GM21367 (cell line): ENCODE measurements around the gene SPTAN1.
"Not testable (repeated sequence)": the region's sequence is repeated elsewhere in the genome, so short reads cannot be mapped to it uniquely, and the experiment has no call there.

ENCODE experiments used
- ATAC-seq: cut with Tn5 transposase; IDR thresholded peaks from one replicate; pipeline ENCODE4 v1.9.1; 2021; ENCODE audit not compliant: unreplicated experiment

Gene SPTAN1

DNA sequence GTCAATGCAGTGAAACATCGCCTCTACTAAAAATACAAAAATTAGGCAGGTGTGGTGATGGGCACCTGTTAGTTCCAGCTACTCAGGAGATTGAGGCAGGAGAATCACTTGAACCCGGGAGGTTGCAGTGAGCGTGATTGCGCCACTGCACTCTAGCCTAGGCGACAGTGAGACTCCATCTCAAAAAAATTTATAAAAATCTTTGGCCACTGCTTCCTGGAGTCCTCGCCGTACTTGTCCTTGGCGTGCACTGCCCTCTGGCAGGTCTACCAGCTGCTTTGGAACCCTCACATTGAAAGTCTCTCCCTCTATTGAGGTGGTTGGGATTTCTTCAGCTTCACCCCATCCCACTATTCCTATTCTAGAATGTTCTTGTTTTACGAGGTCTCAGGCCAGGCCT lies 79.2 kb downstream of the SPTAN1 start:
- no peak for ATAC-seq

DNA sequence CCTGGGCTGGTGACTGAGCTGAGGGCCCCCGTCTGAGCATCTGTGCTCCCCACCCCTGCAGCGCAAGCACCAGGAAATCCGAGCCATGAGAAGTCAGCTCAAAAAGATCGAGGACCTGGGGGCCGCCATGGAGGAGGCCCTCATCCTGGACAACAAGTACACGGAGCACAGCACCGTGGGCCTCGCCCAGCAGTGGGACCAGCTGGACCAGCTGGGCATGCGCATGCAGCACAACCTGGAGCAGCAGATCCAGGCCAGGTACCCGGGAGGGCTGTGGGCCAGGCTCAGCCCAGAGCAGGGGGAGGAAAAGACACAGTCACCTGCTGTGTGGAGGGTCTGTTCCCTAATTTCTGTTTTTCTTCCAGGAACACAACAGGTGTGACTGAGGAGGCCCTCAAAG lies 79.7 kb downstream of the SPTAN1 start:
- ATAC-seq = no peak

DNA sequence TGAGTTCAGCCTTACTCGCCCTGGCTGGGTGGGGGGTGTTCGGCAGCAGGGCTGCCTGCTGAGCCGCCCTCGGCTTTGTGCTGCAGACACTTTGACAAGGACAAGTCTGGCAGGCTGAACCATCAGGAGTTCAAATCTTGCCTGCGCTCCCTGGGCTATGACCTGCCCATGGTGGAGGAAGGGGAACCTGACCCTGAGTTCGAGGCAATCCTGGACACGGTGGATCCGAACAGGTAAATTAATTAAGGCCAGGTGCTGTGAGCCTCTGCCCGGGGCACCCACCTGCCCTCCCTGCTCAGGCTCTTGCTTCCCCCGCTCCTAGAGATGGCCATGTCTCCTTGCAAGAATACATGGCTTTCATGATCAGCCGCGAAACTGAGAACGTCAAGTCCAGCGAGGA lies 80.1 kb downstream of the SPTAN1 start:
- ATAC-seq = no peak

DNA sequence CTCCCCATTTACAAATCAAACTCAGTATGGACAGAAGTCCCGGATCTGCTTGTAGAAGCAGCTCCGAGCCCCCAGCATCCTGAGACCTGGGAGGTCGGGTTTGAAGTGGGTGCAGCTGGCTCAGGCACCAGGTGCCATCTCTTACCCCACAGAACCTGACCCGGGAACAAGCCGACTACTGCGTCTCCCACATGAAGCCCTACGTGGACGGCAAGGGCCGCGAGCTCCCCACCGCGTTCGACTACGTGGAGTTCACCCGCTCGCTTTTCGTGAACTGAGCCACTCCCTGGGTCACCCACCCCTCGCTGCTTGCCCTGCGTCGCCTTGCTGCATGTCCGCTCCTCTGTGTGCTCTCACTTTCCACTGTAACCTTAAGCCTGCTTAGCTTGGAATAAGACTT lies 80.7 kb downstream of the SPTAN1 start:
- ATAC-seq = no peak

DNA sequence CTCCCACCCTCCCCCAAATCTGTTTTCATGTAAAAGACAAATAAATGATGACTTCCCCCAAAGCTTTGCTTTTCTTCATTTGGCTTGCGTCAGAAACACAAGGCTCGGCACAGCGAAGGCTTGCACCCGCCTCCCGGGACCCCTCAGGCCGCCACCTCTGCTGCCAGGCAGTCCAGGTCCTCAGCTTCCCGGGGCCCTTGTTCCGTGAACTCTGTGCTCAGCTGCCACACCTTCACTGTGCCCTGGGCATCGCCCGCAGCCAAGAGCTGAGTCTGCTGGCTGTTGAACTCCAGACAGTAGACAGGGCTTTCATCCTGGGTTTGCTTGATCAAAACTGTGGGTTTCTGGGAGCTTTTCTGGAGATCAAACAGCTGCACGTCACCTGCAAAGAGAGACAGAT lies 81.2 kb downstream of the SPTAN1 start:
- ATAC-seq = no peak

DNA sequence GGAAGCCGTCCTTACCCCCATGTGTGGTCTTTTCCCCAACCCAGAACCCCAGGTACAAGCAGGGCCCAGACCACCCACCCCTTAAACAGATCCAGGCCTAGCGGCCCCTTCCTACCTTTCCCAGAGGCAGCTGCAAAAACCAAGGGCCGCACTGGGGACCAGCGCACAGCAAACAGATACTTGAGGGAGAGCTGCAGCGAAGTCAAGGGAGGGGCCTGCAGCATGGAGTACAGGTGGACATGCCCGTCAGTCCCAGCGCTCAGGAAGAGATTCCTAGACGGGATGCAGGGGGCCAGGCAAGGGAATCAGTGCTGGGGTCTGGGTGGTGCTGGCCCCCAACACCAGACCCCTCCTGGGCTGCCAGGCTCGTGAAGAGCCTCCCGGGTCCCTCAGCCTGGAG lies 81.7 kb downstream of the SPTAN1 start:
- ATAC-seq = no peak

DNA sequence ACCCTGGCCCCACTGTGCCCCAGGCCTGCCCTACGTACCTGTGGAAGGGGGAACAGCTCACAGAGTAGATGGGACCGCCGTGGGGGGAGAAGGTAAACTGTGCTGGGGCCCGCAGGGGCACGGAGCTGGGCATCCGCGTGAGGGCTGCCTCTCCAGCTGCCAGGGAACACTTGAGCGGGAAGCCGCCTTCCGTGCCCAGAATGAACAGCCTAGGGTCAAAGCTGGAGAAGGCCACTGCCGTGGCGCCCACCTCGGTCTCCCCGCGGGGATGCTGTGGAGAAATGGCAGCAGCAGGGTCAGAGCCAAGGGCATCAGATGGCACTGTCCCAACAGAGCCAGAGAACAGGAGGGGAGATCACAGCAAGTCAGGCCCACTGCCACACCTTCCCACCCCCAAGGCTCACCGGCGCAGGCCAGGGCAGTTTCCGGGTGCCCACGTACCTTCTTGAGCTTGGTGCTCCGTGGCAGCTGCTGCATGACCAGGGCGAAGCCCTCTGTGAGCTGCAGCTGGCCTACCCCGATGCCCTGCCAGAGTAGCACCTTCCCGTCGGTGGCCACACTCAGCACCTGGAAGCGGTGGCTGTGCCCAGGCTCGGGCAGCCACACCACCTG lies 82.4 kb downstream of the SPTAN1 start:
- ATAC-seq = no peak

DNA sequence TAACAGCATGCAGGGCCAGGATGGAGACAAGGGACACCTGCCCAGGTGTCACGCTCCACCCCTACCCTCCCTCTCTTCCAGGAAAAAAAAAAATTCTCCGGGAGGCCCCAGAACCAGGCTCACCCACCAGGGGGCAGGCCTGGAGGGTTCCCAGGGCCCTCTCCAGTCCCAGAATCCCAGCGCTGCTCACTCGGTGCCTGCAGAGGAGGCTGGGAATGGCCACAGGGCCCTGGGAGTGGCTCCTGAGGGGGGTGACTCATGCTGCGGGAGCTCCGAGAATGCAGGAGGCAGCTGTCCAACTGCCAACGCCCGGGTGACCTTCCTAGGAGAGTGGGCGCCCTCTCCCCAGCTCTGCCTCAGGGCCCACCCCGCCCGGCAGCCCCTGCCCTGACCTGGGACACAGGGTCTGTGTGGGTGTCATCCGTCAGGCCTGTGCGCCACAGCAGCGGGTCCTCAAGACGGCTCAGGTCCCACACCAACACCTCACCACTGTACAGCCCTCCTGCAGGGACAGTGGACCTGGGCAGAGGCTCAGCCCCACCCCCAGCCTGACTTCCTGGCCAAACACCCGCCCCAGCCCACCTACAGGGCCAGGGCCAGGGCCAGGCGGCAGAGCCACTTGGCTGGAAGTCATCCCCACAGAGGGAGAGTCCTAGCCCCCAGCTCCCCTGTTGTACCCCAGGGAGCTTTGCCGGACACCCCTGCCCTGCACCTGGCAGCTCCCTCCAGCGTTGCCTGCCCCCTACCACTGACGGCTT lies 83.1 kb downstream of the SPTAN1 start:
- no peak for ATAC-seq

DNA sequence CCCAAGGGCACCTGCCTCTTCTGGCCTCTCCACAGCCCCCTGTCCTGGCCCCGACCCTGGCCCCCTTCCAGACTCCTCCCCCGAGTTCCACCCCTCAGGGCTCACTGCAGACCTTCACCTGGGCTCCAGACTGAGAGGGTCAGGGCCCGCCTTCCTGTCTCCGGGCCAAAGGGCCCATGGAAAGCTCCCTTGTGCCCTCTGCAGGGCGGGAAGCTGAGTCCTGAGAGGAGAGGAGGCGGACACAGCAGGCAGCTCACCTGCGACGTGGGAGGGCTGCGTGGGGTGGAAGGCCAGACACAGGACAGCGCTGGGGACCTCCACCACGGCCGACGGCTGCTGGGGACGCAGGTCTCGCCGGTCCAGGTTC lies 83.6 kb downstream of the SPTAN1 start:
- no peak for ATAC-seq

DNA sequence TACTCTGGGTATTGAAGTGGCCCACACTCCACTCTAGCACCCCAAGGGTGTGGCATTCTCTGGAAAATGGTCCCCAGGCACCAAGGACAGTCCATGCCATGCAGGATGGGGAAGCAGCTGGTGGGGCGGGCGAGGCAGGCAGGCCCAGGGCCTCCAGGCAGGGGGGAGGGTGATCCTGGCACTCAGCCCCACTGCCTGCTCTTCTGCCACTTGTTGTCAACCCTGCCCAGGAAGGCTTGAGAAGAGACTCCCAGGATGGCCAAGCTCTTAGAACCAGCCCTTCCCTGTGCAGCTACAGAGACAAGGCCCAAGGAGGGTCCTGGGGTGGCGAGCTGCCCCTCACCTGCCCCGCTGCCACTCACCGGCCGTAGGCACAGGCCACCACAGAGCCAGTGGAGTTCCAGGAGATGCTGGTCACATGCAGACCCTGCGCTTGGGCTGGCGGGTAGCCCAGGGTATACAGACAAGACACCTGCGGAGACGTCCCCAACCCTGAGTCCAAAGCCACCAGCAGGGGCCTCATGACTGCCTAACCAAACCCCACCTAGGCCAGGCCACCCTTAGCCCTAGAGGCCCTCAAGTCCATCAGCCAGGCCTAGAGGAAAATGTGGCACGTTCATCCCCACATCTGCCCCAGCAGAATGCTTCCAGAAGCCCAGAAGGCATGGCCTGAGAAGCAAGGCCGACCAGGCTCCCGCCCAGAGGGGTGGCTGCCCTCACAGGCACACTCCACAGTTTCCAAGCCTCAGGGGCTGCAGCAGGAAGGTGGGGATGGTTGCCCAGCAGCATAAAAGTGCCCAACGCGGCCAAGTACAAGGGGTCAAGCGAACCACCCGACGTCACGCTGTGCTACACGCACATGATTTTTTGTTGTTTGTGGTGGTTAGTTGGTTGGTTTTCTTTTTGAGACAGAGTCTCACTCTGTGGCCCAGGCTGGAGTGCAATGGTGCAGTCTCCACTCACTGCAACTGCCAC lies 84.5 kb downstream of the SPTAN1 start:
- ATAC-seq = no peak

DNA sequence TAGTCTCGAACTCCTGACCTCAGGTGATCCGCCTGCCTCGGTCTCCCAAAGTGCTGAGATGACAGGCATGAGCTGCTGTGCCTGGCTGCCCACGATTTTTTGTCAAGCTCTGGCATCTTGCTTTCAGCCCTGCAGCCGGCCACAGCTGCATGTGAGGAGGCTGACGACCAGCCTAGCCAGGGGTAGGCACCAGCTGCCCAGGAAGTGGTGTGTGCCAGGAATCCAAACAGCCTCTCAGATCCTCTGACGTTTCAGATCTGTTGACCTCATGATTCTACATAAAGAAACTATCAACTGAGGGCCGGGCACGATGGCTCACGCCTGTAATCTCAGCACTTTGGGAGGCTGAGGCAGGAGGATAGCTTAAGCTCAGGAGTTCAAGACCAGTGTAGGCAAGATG lies 85.3 kb downstream of the SPTAN1 start:
- no peak for ATAC-seq

DNA sequence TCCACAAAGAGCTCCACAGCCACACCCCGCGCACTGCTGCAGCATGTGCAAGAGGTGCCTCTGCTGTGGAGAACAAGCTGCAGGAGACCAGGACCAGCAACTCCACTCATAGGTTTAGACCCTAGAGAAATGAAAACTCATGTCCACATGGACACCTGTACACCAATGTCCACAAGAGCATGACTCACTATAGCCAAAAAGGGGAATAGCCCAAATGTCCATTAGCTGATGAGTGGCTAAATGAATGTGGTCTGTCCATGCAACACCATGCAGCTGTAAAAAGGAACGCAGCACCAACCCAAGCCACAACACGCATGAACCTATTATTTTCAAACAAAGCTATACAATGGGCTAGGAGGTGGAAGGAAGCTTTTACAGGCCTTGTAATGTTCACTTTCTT lies 86.2 kb downstream of the SPTAN1 start:
- ATAC-seq = no peak

DNA sequence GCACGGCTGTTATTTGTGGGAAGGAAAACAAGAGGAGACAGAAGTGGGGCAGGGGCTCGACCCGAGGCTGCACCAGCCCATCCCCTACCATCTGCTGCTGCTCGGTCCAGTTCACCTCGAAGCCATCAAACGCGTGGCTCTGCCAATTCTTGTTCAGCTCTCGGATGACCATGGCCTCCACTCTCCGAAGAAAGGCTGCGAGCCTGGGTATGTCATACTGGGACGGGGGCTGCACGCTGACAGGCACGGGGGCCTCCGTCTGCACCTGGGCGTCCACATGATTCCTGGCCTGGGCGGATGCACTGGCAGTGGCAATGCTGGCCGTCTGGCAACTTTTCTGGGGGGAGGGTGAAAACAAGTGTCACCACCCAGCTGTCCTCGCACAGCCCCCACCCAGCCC lies 88.2 kb downstream of the SPTAN1 start:
- no peak for ATAC-seq

DNA sequence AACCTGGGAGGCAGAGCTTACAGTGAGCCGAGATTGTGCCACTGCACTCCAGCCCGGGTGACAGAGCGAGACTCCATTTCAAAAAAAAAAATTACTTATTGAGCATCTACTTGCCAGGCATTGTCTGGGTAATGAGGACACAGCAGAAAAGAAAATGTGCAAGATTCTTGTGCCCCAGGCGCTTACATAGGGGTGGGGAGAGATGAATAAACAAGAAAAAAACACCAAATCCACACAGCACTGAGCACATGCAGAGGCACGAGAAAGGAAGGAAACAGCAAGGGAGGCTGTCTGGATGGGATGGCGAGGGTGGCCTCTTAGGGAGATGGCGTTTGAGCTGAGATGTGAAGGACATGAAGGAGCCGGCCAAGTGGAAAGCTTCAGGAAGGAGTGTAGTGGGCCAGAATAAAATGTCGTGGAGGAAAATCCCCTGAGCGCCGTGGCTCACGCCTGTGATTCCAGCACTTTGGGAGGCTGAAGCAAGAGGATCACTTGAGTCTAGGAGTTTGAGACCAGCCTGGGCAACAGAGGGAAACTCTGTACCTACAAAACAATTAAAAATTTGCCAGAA lies 90.4 kb downstream of the SPTAN1 start:
- no peak for ATAC-seq

DNA sequence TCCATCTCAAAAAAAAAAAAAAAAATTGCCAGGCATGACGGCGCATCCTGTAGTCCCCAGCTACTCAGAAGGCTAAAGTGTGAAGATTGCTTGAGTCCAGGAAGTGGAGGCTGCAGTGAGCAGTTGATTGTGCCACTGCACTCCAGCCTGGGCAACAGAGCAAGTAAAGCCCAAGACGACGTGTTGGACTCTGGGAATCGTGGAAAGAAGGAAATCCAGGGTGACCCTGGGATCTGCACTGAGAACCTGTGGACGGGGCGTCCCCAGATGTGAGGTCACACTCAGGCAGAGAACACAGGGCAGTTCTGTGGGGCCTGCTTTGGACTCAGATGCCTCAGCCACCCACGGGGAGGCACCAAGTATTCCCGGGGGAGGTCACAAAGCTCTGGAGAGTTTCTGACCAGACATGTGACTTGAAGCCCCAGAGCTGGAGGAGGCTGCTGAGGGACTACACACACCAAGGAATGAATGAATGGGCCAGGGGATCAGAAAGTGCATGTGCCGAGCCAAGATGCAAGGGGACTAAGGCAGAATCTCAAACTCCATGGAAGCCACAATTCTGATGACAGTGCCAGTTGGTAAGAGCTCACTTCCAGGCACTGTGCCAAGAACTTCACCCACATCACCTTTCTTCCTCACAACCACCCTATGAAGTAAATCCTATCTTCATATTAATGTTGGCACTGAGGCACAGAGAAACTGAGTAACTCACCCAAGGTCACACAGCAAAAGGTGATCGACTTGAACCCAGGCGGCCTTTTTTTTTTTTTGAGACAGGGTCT lies 91.3 kb downstream of the SPTAN1 start:
- peak; percentile 70 for ATAC-seq

DNA sequence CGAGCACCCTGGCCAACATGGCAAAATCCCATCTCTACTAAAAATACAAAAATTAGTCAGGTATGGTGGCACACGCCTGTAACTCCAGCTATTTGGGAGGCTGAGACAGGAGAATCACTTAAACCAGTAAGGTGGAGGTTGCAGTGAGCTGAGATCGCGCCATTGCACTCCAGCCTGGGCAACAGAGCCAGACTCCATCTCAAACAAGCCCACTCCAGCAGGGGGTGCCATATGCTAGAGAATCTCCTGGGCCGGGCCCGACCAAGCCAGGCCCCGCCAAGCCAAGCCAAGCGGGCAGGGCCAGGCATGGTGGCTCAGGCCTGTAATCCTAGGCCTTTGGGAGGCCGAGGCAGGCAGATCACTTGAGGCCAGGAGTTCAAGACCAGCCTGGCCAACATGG lies 95.8 kb downstream of the SPTAN1 start:
- ATAC-seq = not testable (repeated sequence)

DNA sequence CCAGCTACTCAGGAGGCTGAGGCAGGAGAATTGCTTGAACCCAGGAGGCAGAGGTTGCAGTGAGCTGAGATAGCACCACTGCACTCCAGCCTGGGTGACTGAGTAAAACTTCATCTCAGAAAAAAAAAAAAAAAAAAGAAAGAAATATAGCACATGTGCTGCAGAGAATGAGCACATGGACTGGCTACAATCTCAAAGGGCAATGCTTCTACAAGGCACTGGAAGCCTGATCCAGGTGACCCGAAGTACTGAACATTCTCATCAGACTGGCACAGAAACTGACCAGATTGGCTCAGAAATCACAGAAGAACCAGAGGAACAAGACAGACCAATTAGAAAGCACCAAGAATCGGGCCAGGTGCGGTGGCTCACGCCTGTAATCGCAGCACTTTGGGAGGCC lies 99.4 kb downstream of the SPTAN1 start:
- ATAC-seq = no peak

DNA sequence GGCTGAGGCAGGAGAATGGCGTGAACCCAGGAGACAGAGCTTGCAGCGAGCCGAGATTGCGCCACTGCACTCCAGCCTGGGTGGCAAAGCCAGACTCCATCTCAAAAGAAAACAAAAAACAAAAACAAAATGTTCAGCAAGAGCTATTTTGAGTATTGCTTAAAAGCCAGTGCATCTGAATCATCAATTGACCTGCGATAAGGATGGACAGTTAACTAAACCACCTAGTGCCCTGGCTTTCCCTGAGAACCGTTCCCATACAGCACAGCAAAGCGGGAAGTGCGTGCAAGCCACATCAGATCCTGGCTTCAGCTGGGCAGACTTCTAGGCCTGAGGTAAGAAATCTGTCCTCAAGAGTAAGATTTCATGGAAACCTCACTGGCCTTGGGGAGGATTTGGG lies 101.5 kb downstream of the SPTAN1 start:
- ATAC-seq = no peak

DNA sequence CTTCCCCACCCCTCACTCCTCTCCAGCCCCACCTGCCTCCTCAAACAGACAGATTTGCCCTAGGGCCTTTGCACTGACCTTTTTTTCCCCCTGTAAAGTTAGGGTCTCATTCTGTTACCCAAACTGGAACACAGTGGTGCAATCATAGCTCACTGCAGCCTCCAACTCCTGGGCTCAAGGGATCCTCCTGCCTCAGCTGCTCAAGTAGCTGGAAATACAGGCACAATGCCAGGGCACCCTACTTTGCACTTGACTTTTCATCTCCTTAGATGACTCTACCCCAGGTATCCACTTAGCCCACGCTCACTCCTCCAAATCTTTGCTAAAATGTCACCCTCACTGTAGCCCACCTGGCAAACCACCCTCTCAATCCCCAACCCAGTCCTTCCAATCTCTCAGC lies 102.1 kb downstream of the SPTAN1 start:
- no peak for ATAC-seq

DNA sequence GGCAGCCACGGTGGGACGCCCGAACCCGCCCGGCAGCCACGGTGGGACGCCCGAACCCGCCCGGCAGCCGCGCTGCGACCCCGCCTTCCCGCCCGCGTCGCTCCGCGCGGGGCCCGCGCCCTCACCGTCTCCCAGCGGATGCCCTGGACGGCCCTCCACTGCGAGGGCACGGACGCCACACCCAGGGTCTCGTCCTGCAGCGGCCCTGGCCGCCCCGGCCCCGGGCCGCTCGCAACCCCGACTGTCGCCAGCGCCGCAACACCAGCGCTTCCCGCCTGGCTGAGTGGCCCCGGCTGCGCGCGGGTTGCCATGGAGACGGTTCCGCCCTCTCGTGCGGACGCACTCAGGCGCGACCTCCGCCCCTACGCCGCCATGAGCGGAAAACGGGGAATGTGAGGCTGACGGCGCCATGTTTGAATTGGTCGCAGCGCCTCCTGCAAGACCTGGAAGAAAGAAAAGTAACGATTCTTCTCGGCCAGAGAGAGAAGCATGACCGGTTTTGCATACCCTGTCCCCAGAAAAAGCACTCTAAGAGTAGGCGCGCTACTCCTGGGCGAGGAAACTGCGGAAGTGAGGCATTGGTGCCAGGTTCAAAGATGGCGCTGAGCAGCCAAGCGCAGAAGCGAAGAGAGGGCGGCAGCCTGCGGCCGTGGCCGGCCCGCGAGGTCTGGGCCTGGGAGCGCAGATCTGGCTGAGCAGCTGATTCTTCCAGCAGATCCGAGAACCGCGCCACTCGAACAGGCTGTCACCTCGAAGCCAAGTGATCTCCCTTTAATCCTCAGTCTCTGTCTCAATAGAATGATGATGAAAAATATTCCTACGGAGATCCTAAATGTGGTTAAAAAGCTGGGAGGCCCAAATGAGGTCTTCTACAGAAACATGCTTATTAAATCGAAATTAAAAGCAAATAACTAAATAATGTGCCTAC lies 104.3 kb downstream of the SPTAN1 start, which contains the start of gene DYNC2I2:
DYNC2I2 (minus strand) TSS at position 432 of the 928 bp plus-strand sequence; CDS start at position 311, 121 bp downstream.
- peak; percentile 45 for ATAC-seq
